NCI-H146 treated with DMSO at 0.1 percent for 48 hours (cell line): ENCODE data around the gene KCNJ12.
"Not testable (repeated sequence)": the region's sequence is repeated elsewhere in the genome, so short reads cannot be mapped to it uniquely, and the experiment has no call there.

Experiments
- DNase-seq: peaks from one replicate; lab custom pipeline; 2025; ENCODE audit not compliant: unreplicated experiment; lab: John Stamatoyannopoulos, UW

Gene KCNJ12

DNA sequence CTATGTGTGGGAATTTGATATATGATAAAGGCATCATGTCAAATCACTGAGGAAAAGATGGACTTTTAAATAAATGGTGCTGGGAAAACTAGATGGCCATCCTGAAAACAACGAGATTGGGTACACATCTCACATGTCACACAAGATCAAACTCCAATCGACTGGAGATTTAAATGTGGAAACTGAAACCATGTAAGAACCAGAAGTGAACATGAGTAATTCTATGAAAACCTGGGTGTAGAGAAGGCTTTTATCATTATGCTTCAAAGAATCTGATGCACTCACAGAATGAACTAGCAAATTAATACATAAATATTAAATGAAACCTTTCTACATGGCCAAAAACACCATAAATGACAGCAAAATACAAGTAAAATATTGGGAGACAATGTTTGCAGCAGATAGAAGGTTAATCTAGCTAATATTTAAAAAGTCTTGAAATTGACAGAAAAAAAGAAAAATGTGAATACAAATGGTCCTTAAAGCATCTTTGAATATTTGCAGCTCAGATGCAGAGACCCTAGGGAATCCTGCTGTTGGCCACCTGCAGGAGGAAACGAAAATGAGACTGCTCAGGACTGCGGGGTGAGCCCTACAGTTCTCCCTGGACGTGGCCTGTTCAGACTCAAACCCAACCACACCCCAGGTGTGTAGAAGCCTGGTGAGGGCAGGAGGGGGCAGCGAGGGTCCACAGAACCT lies 62.3 kb downstream of the KCNJ12 start:
- not testable (repeated sequence) for DNase-seq

DNA sequence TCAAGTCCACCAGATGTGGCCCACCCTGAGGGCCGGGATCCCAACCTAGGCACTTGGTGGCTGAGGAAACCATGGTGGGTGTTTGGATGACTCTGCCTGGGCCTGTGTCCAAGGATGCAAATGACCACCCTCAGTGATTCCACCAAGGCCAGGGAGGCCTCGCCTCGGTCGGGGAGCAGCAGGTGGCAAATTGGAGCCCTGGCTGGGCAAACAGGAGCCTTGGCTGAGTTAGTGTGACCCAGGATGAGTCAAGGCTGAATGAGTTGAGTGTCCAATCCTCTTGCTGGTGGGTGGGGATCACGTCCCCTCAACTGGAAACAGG lies 62.8 kb downstream of the KCNJ12 start:
- not testable (repeated sequence) for DNase-seq

DNA sequence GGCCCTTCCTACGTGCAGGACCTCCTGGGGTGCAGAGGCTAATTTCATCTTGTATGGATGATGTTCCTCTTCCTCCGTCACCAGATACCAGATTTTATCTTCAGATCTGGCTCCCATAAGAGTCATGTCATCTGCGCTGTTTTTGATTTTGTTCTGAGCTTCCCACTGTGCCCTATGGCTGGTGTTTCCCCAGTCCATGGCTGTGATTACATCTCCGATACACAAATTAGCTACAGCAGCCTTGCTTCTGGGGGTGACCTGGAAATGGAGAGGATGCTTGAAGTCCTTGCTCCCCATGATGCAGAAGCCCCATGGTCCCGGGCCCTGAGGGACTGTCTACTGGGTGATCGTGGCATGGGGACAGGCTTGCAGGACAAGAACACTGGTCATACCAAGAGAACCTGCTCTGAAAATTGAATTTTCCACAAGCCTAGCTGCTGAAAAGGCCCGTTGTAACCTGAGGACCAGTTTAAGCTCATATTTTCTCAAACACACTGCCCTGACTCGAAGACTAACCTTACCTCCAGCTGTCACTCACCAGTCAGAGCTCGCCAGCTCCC lies 69.0 kb downstream of the KCNJ12 start:
- no peak for DNase-seq

DNA sequence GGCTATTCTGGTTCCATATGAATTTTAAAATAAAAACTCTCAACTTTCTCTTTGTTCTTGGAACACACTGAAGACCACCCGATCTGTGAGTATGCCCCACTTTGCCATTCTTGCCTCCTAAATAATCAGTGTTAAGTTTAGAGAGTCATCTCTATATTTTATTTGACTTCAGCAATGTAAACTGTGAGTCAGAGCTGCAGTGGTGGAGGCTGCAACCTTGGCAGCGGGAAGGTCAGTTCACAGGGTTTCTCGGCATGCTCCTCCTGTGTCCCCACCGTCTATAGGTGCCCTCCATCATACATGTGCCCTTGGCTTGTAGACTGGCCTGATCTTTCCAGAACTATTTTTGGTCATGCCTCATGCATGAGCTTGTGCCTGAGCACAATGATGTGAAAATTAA lies 71.4 kb downstream of the KCNJ12 start:
- not testable (repeated sequence) for DNase-seq

DNA sequence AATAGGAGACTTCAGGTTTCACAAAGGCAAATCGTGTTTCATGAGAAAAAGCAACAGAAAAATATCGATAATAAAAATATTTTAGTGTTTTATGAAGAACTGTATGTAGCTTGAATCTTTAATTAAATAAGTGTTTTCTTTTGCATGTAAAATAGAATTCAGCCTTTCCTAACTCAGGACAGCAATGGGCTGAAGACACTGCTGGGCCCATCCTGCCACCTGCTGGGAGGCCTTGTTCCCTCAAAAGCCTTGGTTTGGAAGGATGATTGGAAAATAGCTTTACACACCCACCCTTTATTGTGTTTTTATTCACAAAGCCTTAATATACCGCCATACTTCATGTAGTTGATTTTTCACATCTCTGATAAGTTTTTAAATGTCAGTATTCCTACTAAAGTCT lies 73.7 kb downstream of the KCNJ12 start:
- DNase-seq: not testable (repeated sequence)

GRCh38 chr17:21451975-21452374 lies 75.8 kb downstream of the KCNJ12 start:
- DNase-seq: no peak

GRCh38 chr17:21452377-21453143 lies 76.4 kb downstream of the KCNJ12 start:
- DNase-seq: no peak

DNA sequence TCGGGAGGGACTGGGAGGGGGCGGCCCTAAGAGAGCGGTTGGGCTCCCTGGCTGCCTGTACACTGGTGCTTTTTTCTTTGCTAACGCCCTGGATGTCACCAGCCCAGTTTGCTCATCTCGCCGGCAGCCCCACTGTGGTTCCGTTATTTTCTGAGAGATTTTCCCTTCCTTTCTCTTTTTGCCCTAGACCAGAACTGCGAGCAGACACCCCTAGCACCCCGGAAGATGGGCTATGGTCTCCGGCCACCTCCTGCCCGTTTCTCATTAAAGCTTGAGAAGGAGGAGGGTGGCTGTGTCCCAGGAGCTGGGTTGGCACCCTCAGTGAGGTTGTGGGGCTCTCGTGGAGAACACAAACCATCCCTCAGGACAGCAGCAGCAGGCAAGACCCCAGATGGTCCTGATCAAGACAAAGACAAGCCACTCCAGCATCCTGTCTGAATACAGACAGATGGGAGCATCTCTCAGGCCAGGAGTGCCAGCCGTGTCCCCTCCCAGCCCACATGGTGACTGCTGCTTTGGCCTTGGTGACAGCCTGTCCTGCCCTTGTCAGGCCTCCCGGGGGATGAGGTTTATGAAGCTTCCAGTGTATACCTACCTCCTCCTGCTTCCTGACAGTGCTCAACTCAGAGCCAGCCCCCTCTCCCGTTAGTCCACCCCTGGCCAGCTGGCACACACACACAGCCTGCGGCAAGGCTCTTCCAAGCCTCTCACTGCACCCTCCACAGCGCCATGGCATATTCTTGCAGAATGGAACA lies 77.2 kb downstream of the KCNJ12 start:
- no peak for DNase-seq

GRCh38 chr17:21454006-21454405 lies 77.8 kb downstream of the KCNJ12 start:
- DNase-seq: not testable (repeated sequence)

DNA sequence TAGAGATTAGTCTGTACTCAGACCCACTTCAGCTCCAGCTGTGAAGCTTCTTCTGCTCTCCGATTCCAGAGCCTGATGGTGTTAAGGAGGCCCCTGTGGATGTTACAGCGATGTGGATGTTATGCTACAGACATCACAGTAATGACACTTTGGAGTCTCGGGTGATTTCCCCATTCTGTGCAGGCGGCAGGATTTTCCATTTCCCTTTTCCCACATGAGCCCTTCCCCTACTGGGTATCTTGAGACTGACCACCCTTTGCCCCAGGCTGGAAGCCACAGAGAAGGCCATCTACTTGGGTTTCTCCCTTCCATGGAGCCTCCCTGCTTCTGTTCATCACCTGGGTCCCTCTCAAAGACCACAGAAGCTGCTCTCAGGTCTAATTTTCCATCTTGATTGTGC lies 78.3 kb downstream of the KCNJ12 start:
- DNase-seq: no peak

DNA sequence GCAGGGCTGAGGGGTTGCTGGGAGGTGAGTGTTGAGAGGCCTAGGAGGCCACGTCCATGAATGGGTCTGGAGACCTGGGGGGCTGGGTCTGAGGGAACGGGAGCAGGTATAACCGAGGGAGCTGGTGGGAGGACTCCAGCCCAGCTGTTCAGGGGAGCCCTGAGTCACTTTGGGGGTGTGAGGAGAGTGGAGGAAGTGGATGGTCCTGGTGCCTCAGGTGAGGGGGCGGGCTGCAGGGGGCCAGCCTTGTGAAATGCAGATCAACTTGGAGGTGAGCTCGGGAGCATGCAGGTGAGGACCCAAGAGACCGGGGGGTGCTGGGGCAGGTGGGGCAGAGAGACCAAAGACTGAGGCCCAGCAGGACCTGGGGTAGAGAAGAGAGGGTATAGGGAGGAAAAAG lies 79.6 kb downstream of the KCNJ12 start:
- DNase-seq: no peak

DNA sequence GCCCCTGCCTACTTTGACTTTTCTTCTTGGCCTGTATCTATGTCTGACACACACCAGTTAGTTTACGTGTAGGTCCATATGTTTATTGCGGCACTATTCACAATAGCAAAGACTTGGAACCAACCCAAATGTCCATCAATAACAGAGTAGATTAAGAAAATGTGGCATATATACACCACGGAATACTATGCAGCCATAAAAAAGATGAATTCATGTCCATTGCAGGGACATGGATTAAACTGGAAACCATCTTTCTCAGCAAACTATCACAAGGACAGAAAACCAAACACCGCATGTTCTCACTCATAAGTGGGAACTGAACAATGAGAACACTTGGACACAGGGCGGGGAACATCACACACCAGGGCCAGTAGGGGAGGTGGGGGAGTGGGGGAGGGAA lies 80.3 kb downstream of the KCNJ12 start:
- not testable (repeated sequence) for DNase-seq

DNA sequence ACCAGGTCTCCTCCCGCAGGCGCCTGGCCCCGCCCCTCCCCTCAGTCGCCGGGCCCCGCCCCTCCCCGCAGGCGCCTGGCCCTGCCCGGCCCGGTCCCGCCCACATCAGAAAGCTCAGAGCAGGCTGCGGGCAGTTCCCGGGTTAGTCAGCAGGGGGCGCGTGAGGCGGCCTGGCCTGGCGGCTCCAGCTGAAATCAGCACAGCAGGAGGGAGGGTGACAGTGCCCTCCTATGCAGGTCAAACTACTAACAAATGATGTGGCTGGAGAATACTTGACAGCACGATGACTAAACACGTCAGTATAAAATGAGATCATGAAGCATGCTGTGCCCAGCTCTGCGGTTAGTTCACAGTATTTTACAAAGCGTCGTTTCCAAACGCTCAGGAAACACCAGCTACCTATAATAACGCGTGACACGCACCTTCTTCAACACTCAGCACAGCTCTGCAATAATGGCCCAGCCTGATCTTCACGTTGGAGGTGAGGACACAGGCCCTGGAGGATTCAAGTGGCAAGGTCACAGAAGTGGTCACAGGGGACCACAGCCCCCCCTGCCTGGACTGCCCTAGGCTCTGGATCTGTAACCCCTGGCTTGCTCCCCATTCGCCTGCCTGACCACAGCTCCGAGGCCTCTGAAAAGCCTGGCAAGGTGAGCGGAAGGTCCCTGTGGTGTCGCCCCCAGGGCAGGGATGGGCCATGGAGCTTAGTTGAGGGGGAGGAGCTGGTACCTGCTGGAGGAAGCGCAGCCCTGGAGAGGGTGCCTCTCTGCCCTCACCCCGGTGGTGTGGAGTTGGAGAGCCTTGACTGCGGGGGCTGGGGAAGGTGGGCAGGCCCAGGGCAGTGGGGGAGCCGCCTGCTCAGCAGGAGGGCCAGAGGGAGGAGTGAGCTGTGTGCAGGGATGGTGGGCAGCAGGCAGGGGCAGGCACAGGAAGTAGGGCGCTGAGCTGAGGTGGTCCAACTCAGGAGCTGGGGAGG lies 81.2 kb downstream of the KCNJ12 start:
- peak; percentile 52 for DNase-seq

GRCh38 chr17:21458054-21458453 lies 81.9 kb downstream of the KCNJ12 start:
- DNase-seq: no peak

- no peak for DNase-seq
Observed at GRCh38 chr17:21459536-21459935, 83.4 kb downstream of the KCNJ12 start.

- DNase-seq: no peak
Observed at GRCh38 chr17:21460358-21460757, 84.2 kb downstream of the KCNJ12 start.

DNA sequence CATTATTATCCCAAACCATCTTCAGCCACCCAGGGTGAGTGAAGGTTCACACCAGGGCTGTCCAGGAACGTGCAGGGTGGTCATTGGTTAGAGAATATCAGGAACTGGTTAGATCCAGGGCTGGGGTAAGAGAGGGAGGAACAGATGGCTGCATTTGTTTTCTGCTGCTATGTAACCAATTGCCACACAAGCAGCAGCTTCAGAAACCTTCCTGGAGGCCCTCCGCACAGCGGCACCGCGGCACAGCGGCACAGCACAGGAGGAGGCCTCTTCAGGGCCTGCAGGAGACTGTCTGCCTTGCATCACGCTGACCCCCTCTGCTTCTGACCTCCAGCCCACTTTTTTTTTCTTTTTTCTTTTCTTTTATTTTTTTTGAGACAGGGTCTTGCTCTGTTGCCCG lies 86.1 kb downstream of the KCNJ12 start:
- no peak for DNase-seq

DNA sequence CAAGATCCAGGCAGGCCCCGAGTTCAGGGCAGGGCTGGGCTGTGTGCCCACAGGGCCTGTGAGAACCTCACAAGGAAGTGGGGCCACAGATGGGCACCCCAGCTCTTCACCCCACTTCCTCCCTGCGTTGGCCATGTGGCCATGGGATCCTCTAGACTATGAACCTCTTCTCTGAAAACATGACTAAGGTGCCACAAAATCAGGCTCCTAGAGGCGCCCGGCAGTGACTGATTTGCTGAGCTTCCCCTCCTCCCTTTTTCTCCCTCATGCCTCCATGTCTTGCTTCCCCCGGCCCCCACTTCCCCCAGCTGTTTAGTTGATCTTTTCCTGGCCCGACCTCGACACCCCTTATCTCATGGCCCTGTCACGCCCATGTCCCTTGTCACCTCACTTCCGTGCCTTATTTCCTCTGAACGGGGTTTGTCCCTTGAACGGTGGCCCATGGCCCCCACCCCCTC lies 87.1 kb downstream of the KCNJ12 start:
- DNase-seq: no peak

- no peak for DNase-seq
Observed at GRCh38 chr17:21463779-21464407, 87.7 kb downstream of the KCNJ12 start.

DNA sequence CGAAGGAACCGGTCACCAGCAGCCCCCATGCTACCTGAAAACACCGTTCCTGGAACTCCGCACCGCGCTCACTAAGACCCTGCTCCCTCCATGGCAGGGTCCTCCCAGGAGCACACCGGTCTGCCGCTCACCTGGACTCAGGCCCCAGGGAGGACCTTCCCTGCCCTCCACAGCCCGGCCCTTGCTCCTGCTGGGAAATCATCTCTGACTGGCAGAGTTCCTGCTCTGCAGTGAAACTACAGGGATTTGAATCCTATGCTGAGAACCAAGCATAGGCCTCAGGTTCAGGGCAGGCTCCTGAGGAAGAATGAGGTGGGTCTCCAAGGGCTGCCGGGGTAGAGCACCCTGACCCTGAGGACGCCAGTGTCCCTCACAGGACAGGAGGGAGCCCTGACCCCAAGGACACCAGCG lies 88.5 kb downstream of the KCNJ12 start:
- DNase-seq: no peak
